ENCODE data around the gene HMCN2.

HMCN2 gene

GRCh38 chr9:130446101-130446861, 180.7 kb downstream of the HMCN2 start:
- peak; percentile 92 for DNase-seq (ENCODE audit: extremely low read depth, low read depth)

GRCh38 chr9:130447193-130447816, 181.7 kb downstream of the HMCN2 start:
- no peak for DNase-seq (ENCODE audit: extremely low read depth, low read depth)

More at GRCh38 chr9:130446101-130446861, 180.7 kb downstream of the HMCN2 start:
- no peak for TF ChIP-seq CTCF (IDR thresholded peaks at IDR 0.05; ENCODE audit: low read depth, low read length)

GRCh38 chr9:130448035-130448624, 182.6 kb downstream of the HMCN2 start:
- DNase-seq (ENCODE audit: extremely low read depth, low read depth): peak; percentile 42
- TF ChIP-seq CTCF (IDR thresholded peaks at IDR 0.05; ENCODE audit: low read depth, low read length): no peak

More at GRCh38 chr9:130447193-130447816, 181.7 kb downstream of the HMCN2 start:
- no peak for TF ChIP-seq CTCF (IDR thresholded peaks at IDR 0.05; ENCODE audit: low read depth, low read length)

GRCh38 chr9:130448771-130449603, 183.4 kb downstream of the HMCN2 start:
- TF ChIP-seq CTCF (IDR thresholded peaks at IDR 0.05; ENCODE audit: low read depth, low read length): no peak
- no peak for DNase-seq (ENCODE audit: extremely low read depth, low read depth)

- TF ChIP-seq CTCF (IDR thresholded peaks at IDR 0.05; ENCODE audit: low read depth, low read length): no peak
- no peak for DNase-seq (ENCODE audit: extremely low read depth, low read depth)
These were observed 184.9 kb downstream of the HMCN2 start for GRCh38 chr9:130450344-130451003.

- no peak for TF ChIP-seq CTCF (IDR thresholded peaks at IDR 0.05; ENCODE audit: low read depth, low read length)
- no peak for DNase-seq (ENCODE audit: extremely low read depth, low read depth)
These were observed 185.4 kb downstream of the HMCN2 start for GRCh38 chr9:130451004-130451390.

Data from AG09319 (cell line).